Lower leg skin (tissue), 3 donors: Measurements from ENCODE around the gene ACTA2.

Source experiments
- CTCF ChIP-seq, 3 donors: fragments of 450-650 bp; IDR thresholded peaks; one replicate each; pipeline ENCODE4 v1.5.1; 2016; ENCODE audit warnings: antibody characterized with exemption in 3 of 3, mild to moderate bottlenecking in 3 of 3, moderate library complexity in 2 of 3
- POLR2A ChIP-seq, 2 donors: fragments of 450-650 bp; IDR thresholded peaks; one replicate each; pipeline ENCODE4 v1.6.1; 2016 to 2017; ENCODE audit warnings: antibody characterized with exemption in 2 of 2, mild to moderate bottlenecking in 1 of 2, moderate library complexity in 1 of 2

DNA sequence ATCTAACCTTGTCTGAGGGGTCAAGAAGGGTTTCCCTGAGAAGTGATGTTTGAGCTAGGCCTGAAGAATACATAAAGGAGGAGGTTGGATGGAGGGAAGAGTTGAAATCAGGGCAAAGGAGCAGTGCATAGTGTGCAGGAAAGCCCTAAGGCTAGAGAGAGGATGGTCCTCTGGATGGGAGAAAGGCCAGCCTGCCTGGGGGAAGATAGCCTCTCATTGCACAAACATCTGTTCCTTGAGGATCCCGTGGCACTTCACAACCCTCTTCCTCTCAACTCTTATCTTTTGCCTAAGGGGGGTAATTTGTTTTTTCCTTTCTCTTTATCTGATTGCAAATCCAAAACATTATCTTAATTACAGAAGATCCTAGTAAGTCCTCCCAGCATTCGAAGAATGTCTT lies 36.8 kb downstream of the ACTA2 start:
- no peak for TF ChIP-seq CTCF (IDR thresholded peaks at IDR 0.05)
- no peak for TF ChIP-seq POLR2A (IDR thresholded peaks at IDR 0.05)
